ENCODE results near the gene EEF1A2.

Gene EEF1A2

GRCh38 chr20:63498960-63499337 lies at the start of gene EEF1A2:
Gene EEF1A2 (minus strand): TSS chr20:63499083. CDS start chr20:63497763, 1,320 bp downstream.
- DNase-seq (ENCODE audit: low read depth) = no peak

- DNase-seq (ENCODE audit: low read depth) = no peak
Measured at GRCh38 chr20:63548542-63548941, 49.7 kb upstream of the EEF1A2 start.

GRCh38 chr20:63547725-63548480 lies 49.0 kb upstream of the EEF1A2 start, which contains the start of gene SRMS:
Gene SRMS (minus strand): TSS chr20:63547749. CDS start chr20:63547463, 286 bp downstream.
- no peak for DNase-seq (ENCODE audit: low read depth)

GRCh38 chr20:63546956-63547724 lies 48.3 kb upstream of the EEF1A2 start:
- DNase-seq (ENCODE audit: low read depth) = no peak

GRCh38 chr20:63546256-63546955 lies 47.5 kb upstream of the EEF1A2 start:
- no peak for DNase-seq (ENCODE audit: low read depth)

GRCh38 chr20:63545814-63546213 lies 46.9 kb upstream of the EEF1A2 start:
- no peak for DNase-seq (ENCODE audit: low read depth)

- DNase-seq (ENCODE audit: low read depth) = no peak
Measured at GRCh38 chr20:63544958-63545516, 46.2 kb upstream of the EEF1A2 start.

- DNase-seq (ENCODE audit: low read depth) = no peak
Measured at GRCh38 chr20:63544241-63544957, 45.5 kb upstream of the EEF1A2 start.

GRCh38 chr20:63543733-63544132 lies 44.9 kb upstream of the EEF1A2 start:
- no peak for DNase-seq (ENCODE audit: low read depth)

GRCh38 chr20:63543131-63543530 lies 44.2 kb upstream of the EEF1A2 start:
- DNase-seq (ENCODE audit: low read depth) = no peak

GRCh38 chr20:63542696-63543095 lies 43.8 kb upstream of the EEF1A2 start:
- no peak for DNase-seq (ENCODE audit: low read depth)

GRCh38 chr20:63542031-63542559 lies 43.2 kb upstream of the EEF1A2 start:
- DNase-seq (ENCODE audit: low read depth) = no peak

- no peak for DNase-seq (ENCODE audit: low read depth)
Measured at GRCh38 chr20:63541371-63541770, 42.5 kb upstream of the EEF1A2 start.

GRCh38 chr20:63540417-63541186 lies 41.7 kb upstream of the EEF1A2 start:
- no peak for DNase-seq (ENCODE audit: low read depth)

- no peak for DNase-seq (ENCODE audit: low read depth)
Measured at GRCh38 chr20:63539441-63540370, 40.8 kb upstream of the EEF1A2 start.

- DNase-seq (ENCODE audit: low read depth) = no peak
Measured at GRCh38 chr20:63539092-63539430, 40.2 kb upstream of the EEF1A2 start.

GRCh38 chr20:63538204-63539091 lies 39.6 kb upstream of the EEF1A2 start:
- DNase-seq (ENCODE audit: low read depth) = no peak

GRCh38 chr20:63537525-63538203 lies 38.8 kb upstream of the EEF1A2 start:
- DNase-seq (ENCODE audit: low read depth) = peak; percentile 87

All from iris pigment epithelial cell (primary cell).